IMR-90 (cell line): ENCODE measurements around the gene RAP1GAP2. TPM values are rescaled to one million over a fixed set of nuclear protein-coding genes. Genes with fewer than 3 reads are reported as not detected.

Source experiments
- ATAC-seq: fragments of 200-7000 bp; cut with Tn5 transposase; 2 replicates; pipeline ENCODE4 v1.9.1; 2020; ENCODE audit warnings: low read depth, mild to moderate bottlenecking, moderate library complexity
- BruUV-seq: library from RNA; stranded (reverse); fragments of 400-500 nt; replicated peaks from 2 replicates; lab custom pipeline; 2021; lab: Mats Ljungman, UMichigan
- CTCF ChIA-PET: fragments of 300-600 bp; formaldehyde crosslinking; extraction: SDS; loops from one replicate; lab custom pipeline; 2021; ENCODE audit warnings: antibody characterized with exemption; lab: Yijun Ruan, JAX
- POLR2A ChIA-PET: fragments of 300-600 bp; sonication (Branson Sonifier 250); formaldehyde crosslinking; loops from one replicate; lab custom pipeline; 2022; ENCODE audit warnings: antibody characterized with exemption; ENCODE audit not compliant: unreplicated experiment; lab: Charles Lee
- DNase-seq: peaks from one replicate; pipeline ENCODE4 v3.0.0; 2013
- H2AFZ ChIP-seq: replicated peaks from 2 replicates; pipeline ENCODE3; 2013; ENCODE audit warnings: low read length, mild to moderate bottlenecking; ENCODE audit not compliant: poor library complexity
- H2AK5ac ChIP-seq: 2 replicates; pipeline ENCODE4 v1.6.1; 2013; ENCODE audit warnings: low read depth, low read length, inconsistent platforms
- H2AK9ac ChIP-seq: replicated peaks from 2 replicates; pipeline ENCODE3; 2013; ENCODE audit warnings: mild to moderate bottlenecking, low read depth, low read length, moderate library complexity; ENCODE audit not compliant: poor library complexity
- H2BK120ac ChIP-seq: 2 replicates; pipeline ENCODE4 v1.6.1; 2013; ENCODE audit warnings: low read depth, low read length, inconsistent platforms
- H2BK15ac ChIP-seq: 3 replicates; pipeline ENCODE4 v1.6.1; 2013; ENCODE audit warnings: low read depth, low read length, inconsistent platforms
- H2BK20ac ChIP-seq: 2 replicates; pipeline ENCODE4 v1.6.1; 2013; ENCODE audit warnings: low read depth, mild to moderate bottlenecking, inconsistent platforms, low read length, moderate library complexity
- H2BK5ac ChIP-seq: 2 replicates; pipeline ENCODE4 v1.6.1; 2013; ENCODE audit warnings: mild to moderate bottlenecking, low read depth, low read length, inconsistent platforms; ENCODE audit not compliant: poor library complexity, severe bottlenecking
- H3K14ac ChIP-seq: replicated peaks from 2 replicates; pipeline ENCODE4 v1.6.1; 2013; ENCODE audit warnings: low read depth, low read length, inconsistent platforms
- H3K18ac ChIP-seq: 2 replicates; pipeline ENCODE4 v1.6.1; 2013; ENCODE audit warnings: low read depth, low read length, control low read depth
- H3K23ac ChIP-seq: 2 replicates; pipeline ENCODE4 v1.6.1; 2013; ENCODE audit warnings: low read depth, low read length, inconsistent platforms
- H3K27ac ChIP-seq: 2 replicates; pipeline ENCODE4 v1.5.1; 2013; ENCODE audit warnings: mild to moderate bottlenecking, control low read depth, low read length; ENCODE audit not compliant: insufficient read depth
- H3K27me3 ChIP-seq: 2 replicates; pipeline ENCODE4 v1.6.1; 2013; ENCODE audit warnings: low read length; ENCODE audit not compliant: control insufficient read depth, insufficient read depth
- H3K36me3 ChIP-seq: 2 replicates; pipeline ENCODE4 v1.6.1; 2013; ENCODE audit warnings: low read length, mixed read lengths; ENCODE audit not compliant: control insufficient read depth, insufficient read depth
- H3K4ac ChIP-seq: 2 replicates; pipeline ENCODE4 v1.6.1; 2013; ENCODE audit warnings: low read depth, low read length, inconsistent platforms
- H3K4me1 ChIP-seq: 2 replicates; pipeline ENCODE4 v1.6.1; 2013; ENCODE audit warnings: low read length, mixed read lengths; ENCODE audit not compliant: control insufficient read depth, insufficient read depth
- H3K4me2 ChIP-seq: 2 replicates; pipeline ENCODE4 v1.6.1; 2013; ENCODE audit warnings: low read depth, mild to moderate bottlenecking, control low read depth, low read length, moderate library complexity
- H3K4me3 ChIP-seq: 2 replicates; pipeline ENCODE4 v1.5.1; 2013; ENCODE audit warnings: low read depth, mild to moderate bottlenecking, control low read depth, low read length, moderate library complexity; ENCODE audit not compliant: insufficient read depth
- H3K56ac ChIP-seq: 2 replicates; pipeline ENCODE4 v1.6.1; 2013; ENCODE audit warnings: low read length, inconsistent platforms; ENCODE audit not compliant: insufficient read depth; ENCODE audit errors: extremely low read depth
- H3K79me1 ChIP-seq, 2 experiments: 2 replicates each; pipeline ENCODE4 v1.6.1; 2013; ENCODE audit warnings: low read length in 2 of 2, inconsistent platforms in 1 of 2, low read depth in 1 of 2
- H3K9ac ChIP-seq: 2 replicates; pipeline ENCODE4 v1.6.1; 2013; ENCODE audit warnings: low read depth, low read length, control low read depth
- H3K9me1 ChIP-seq: 2 replicates; pipeline ENCODE4 v1.6.1; 2013; ENCODE audit warnings: low read length, inconsistent platforms; ENCODE audit not compliant: insufficient read depth
- H3K9me3 ChIP-seq: 2 replicates; pipeline ENCODE4 v1.6.1; 2013; ENCODE audit warnings: low read length; ENCODE audit not compliant: control insufficient read depth, insufficient read depth
- H4K20me1 ChIP-seq: 2 replicates; pipeline ENCODE4 v1.6.1; 2013; ENCODE audit warnings: low read length, inconsistent platforms; ENCODE audit not compliant: insufficient read depth
- H4K5ac ChIP-seq: 2 replicates; pipeline ENCODE4 v1.6.1; 2013; ENCODE audit warnings: mild to moderate bottlenecking, low read depth, low read length, control low read depth
- H4K8ac ChIP-seq, 2 experiments: 2 replicates each; pipeline ENCODE4 v1.6.1; 2013; ENCODE audit warnings: low read depth in 2 of 2, low read length in 2 of 2, control low read depth in 1 of 2, inconsistent platforms in 1 of 2
- H4K91ac ChIP-seq: 2 replicates; pipeline ENCODE4 v1.6.1; 2013; ENCODE audit warnings: low read depth, low read length, inconsistent platforms; ENCODE audit not compliant: insufficient read depth
- BHLHE40 ChIP-seq: fragments of 150-350 bp; IDR thresholded peaks from 2 replicates; pipeline ENCODE4 v1.6.1; 2016; ENCODE audit warnings: mild to moderate bottlenecking, low read depth, low read length
- CEBPB ChIP-seq: IDR thresholded peaks from 2 replicates; pipeline ENCODE4 v1.6.1; 2012; ENCODE audit warnings: low read depth, low read length, improper control_type of control experiment
- CTCF ChIP-seq: conservative IDR thresholded peaks from 2 replicates; pipeline ENCODE4 v1.5.1; 2012; ENCODE audit warnings: mild to moderate bottlenecking, low read depth, low read length, improper control_type of control experiment
- FOS ChIP-seq: fragments of 150-350 bp; IDR thresholded peaks from 2 replicates; pipeline ENCODE4 v1.6.1; 2016; ENCODE audit warnings: low read depth, low read length
- MXI1 ChIP-seq: IDR thresholded peaks from 2 replicates; pipeline ENCODE4 v1.6.1; 2012; ENCODE audit warnings: low read depth, mild to moderate bottlenecking, low read length, moderate library complexity, borderline replicate concordance
- NFE2L2 ChIP-seq: fragments of 150-350 bp; IDR thresholded peaks from 2 replicates; pipeline ENCODE4 v1.6.1; 2016; ENCODE audit warnings: low read depth, mild to moderate bottlenecking, low read length
- WGBS, 2 experiments: methylation state at CpG; one replicate each; pipeline versions ENCODE4 v1.1.5 to v1.1.7; 2013; ENCODE audit warnings: missing lambda C conversion rate in 2 of 2; ENCODE audit not compliant: insufficient read length in 1 of 2; ENCODE audit errors: extremely low coverage in 2 of 2; 5-methylcytosine and 5-hydroxymethylcytosine counted together
- dilution Hi-C: fragments of 300-500 bp; cut with HindIII; formaldehyde crosslinking; loops from one replicate; pipeline ENCODE4 v1.14.3; 2018; ENCODE audit warnings: low sequenced_read_pairs; ENCODE audit not compliant: unreplicated experiment
- in situ Hi-C: fragments of 300-500 bp; cut with MboI; formaldehyde crosslinking; loops from 3 replicates; pipeline ENCODE4 v1.14.3; 2019; ENCODE audit warnings: low sequenced_read_pairs, inconsistent platforms, mixed read lengths
- intact Hi-C: fragments of 100-400 bp; cut with micrococcal nuclease; formaldehyde crosslinking; loops from 2 replicates; pipeline ENCODE4 v1.10.0; 2022
- polyA plus RNA-seq, 3 experiments: library from polyadenylated mRNA; depleted of rRNA; stranded (reverse); fragments of >200 nt; gene quantifications; 2 replicates each; pipeline ENCODE4 v1.2.3, GENCODE V29; 2012; ENCODE audit warnings: low replicate concordance in 1 of 3
- total RNA-seq: library from RNA; depleted of rRNA; stranded (reverse); fragments of >200 nt; gene quantifications from 2 replicates; pipeline ENCODE4 v1.2.3, GENCODE V29; 2012
- TF ChIP-seq, protein P1 (sequence below): fragments of 150-350 bp; IDR thresholded peaks from 2 replicates; pipeline ENCODE4 v1.6.1; 2017; ENCODE audit warnings: mild to moderate bottlenecking, antibody characterized with exemption, low read length, low read depth

Gene RAP1GAP2
- total and polyA plus RNA-seq, 2 of the 4 experiments (the other 2 are of a cell fraction) = 5.7 to 7.5 TPM

DNA sequence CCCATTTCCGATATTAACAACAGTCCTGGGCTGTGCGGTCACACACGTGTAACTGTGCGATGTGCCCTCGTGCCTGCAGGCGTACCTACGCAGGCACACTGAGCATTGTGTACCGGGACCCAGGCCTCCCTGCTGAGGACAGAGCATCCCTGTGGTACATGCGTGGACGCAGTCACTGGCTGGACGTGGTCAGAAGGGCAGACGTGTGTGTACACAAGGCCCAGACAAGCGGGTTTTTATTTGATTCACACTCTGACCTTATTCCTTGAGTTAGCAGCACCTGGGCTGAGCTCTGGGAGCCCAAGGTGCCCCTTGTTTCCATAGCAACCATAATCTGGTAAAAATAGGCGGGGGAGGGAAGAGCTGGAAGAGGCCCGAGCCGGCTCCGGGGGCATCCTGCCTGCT, 19.5 kb downstream of the RAP1GAP2 start:
- no peak overlapping the region for H2AK5ac ChIP-seq
- TF ChIP-seq CEBPB (no peak), NFE2L2 (no peak), MXI1 (no peak), FOS (no peak), BHLHE40 (no peak), CTCF (no peak)
- TF ChIP-seq, protein P1, sequence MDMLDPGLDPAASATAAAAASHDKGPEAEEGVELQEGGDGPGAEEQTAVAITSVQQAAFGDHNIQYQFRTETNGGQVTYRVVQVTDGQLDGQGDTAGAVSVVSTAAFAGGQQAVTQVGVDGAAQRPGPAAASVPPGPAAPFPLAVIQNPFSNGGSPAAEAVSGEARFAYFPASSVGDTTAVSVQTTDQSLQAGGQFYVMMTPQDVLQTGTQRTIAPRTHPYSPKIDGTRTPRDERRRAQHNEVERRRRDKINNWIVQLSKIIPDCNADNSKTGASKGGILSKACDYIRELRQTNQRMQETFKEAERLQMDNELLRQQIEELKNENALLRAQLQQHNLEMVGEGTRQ = no peak
- no peaks in the 10 kb centered on the region for H3K79me1 ChIP-seq
- ATAC-seq = no peak
- H2BK120ac ChIP-seq = no peak overlapping the region
- H3K4ac ChIP-seq = no peak overlapping the region
- H3K4me3 ChIP-seq = no peak overlapping the region
- no peaks in the 10 kb centered on the region for H3K27me3 ChIP-seq
- BruUV-seq = no TSS peak
- no peak overlapping the region for H2BK5ac ChIP-seq
- H4K91ac ChIP-seq = no peak overlapping the region
- WGBS, 2 experiments = 82% methylated on average over 8 of the region's 17 CpGs; no CpG with 5 or more reads in 1 of the 2 experiments
- no peak overlapping the region for H3K4me2 ChIP-seq
- ChIA-PET CTCF (no interaction called here), POLR2A (no interaction called here)
- in situ Hi-C loops = no loop called here
- H2AFZ ChIP-seq = peak overlapping the region; percentile 67
- H3K56ac ChIP-seq = no peak overlapping the region
- peaks cover 2% of the 10 kb centered on the region; the same call in 1 of the 2 replicates for H4K20me1 ChIP-seq
- H3K9ac ChIP-seq = no peak overlapping the region
- no peak overlapping the region for H2BK20ac ChIP-seq
- H4K5ac ChIP-seq = no peak overlapping the region
- H3K18ac ChIP-seq = no peak overlapping the region
- DNase-seq = no peak
- H3K23ac ChIP-seq = no peak overlapping the region
- H4K8ac ChIP-seq = no peak overlapping the region
- H3K14ac ChIP-seq = no peak overlapping the region
- no peaks in the 10 kb centered on the region for H3K36me3 ChIP-seq
- H3K27ac ChIP-seq = no peak overlapping the region
- dilution Hi-C loops = no loop called here
- no peak overlapping the region for H2AK9ac ChIP-seq
- no peak overlapping the region for H2BK15ac ChIP-seq
- intact Hi-C loops = no loop called here
- H3K9me3 ChIP-seq = no peaks in the 10 kb centered on the region
- peaks cover 3% of the 10 kb centered on the region; the same call in 1 of the 2 replicates for H3K4me1 ChIP-seq
- H3K9me1 ChIP-seq = no peaks in the 10 kb centered on the region
